Stimulated activated CD4-positive, alpha-beta T cell treated with anti-CD3 and anti-CD28 coated beads, TNF-alpha, amount 100 ng/mL, for 24 hours (primary cell): ENCODE results near the gene PKNOX2.

ENCODE experiments used
- DNase-seq, 3 experiments: peaks; one replicate each; pipeline ENCODE4 v3.0.0-alpha.2; 2020; ENCODE audit warnings: low read depth in 3 of 3

The PKNOX2 gene

DNA sequence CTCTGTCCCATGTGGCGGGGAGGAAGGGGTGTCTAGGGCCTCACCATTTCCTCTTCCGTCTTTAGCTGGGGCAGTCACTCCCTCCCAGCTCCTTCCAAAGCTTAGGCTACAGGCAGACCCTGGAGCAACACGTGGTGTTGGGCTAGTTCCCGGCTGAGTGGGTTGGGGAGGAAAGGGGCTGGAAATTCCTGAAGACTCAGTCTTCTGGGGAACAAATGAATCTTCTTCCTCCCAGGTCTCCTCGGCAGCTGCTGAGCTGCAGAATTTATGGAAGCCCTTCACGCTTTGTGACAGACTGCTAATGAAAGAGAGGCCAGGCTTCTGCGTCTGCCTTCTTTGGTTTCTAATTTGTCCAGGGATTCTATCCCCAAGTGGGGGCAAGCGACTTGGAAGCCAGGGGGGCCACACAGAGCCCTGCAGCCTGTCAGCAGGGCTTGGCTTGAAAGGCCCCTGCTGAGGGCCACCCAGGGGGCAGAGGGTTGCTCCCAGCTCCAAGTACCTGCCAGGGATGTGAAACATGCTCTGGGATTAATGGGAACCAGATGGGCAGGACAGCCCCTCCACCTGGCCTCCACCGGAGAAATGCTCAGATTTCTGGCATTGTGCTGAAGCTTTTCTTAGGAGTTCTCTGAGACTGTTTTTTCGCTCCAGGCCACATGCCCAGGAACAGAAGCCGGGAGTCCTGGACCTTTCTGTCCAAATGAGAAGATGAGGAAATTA lies 123.1 kb downstream of the PKNOX2 start:
- DNase-seq, result no peak

GRCh38 chr11:125289419-125290098 lies 125.0 kb downstream of the PKNOX2 start:
- DNase-seq, result no peak

DNA sequence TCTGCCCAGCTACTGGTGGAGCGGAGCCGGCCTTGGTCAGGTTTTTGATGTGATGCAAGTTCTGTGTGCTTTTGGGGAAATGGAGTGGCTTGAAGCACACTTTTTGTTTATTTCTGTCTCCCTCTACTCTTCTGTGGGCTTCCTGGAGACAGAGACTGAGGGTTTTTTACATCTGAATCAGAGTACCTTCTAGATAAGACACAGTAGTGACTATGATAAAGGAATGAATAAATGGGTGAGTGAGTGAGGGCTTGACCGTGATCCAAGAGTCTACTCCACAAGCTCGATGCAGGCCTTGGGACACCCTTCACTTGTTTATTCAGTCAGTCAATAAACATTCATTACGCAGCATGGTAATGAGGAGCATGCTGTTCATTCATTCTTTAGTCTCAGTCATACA lies 125.7 kb downstream of the PKNOX2 start:
- DNase-seq, result no peak

DNA sequence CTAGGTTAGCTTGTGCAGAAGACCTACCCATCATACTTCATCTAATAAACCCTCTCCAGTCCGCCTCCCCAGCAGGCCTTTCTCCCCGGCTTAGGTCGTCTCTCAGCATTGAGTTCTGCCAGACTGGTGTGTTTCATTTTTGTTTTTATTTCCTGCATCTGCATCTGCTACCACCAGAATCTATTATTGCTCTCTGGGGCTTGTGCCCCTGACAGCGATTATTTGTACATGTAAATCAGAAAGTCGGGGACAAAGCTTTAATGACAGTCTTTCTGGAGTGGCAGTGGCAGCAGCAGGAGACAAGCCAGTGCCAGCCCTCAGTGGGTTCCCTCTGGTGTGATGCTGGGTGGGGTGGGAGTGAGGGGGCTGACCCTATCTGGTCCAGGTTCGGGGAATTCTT lies 127.5 kb downstream of the PKNOX2 start:
- DNase-seq, result no peak

DNA sequence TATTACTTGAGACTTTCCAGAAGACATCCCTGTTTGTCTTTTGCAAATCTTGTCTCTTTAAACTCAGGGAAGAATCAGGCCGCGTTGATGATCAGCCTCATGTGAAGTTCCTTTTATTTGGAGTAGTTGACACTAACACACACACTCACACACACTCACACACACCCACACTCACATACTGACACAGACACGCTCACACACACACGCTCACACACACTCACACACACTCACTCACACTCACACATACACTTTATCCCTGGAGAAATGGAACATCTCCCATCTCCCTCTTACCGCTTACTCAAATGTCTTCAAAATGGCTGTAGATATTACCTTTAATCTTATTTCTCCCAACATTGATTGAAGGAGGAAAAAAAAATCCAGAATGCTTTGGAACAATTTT lies 129.0 kb downstream of the PKNOX2 start:
- no peak for DNase-seq

DNA sequence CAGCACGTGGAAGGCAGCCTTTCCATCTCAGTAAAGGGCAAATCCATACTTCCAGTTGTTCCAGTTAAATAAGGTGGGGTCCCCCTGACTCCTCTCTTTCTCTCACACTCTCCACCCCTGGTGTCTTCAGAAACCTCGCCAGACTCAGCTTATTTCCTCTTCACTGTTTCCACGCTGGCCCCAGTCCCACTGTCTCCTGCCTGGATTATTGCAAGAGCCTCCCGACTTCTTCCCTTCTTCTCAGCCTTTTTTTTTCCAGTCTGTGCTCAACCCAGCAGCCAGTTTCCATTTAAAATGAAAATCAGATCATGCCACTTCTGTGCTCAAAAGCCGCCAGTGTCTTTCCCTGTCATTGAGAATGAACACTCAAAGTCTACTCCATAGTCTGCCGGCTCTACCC lies 131.4 kb downstream of the PKNOX2 start:
- no peak for DNase-seq

GRCh38 chr11:125297346-125297915 lies 132.9 kb downstream of the PKNOX2 start:
- no peak for DNase-seq

DNA sequence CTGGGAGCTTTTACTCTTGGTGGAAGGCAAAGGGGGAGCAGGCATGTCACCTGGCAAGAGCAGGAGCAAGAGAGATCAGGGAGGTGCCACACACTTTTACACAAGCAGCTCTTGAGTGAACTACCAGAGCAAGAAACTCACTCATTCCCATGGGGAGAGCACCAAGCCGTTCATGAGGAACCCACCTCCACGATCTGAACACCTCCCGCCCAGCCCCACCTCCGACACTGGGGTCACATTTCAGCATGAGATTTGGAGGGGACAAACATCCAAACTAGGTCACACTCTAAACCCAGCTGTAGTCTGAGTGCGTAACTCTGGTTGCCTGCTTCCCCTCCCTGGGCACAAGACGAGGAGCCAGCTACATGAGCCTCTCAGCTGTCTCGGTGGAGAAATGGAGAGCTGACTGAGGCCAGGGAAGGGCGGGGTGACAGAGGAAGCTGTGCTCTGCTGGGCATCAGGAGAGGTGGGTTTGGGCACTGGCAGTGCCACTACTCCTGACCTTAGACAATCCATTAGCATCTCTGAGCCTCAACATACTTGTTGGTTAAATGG lies 134.6 kb downstream of the PKNOX2 start:
- no peak for DNase-seq

DNA sequence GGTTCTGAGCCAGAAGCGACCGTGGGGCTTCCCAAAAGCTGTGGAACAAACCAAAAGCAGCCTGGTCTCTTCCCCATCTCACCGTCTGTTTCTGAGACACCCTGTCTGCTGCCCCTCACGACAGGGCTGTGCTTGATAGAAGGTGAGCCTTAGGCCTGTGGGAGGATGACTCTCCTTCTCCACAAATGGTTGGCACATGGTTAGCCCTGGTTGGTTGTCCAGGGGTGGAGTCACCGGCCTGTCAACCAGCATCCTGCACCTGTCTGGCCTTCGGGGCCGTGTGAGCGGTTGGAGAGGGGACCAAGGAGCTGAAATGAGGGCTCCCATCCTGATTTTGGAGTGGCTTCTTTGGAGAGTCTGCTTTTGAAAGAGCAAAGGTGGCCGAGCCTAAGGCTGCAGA lies 135.3 kb downstream of the PKNOX2 start:
- no peak for DNase-seq

DNA sequence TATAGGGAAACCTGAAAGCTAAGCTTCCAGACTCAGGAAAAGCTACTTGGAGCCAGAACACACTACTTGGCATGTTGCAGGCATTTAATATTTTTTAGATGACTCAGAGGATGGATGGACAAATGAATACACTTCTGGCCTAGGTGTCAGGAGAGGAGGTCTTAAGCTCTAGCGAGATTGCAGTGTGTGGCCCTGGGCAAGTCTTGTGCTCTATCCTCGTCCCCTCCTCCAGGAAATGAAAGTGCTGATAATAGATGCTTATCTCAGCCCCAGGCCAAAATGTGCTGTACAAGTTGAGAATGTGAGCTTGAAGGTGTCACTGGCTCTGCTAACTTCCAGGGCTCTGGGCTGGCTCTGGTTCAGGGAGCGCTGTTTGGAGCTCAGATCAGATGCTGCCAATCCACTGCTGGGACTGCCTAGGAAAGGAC lies 136.3 kb downstream of the PKNOX2 start:
- no peak for DNase-seq

DNA sequence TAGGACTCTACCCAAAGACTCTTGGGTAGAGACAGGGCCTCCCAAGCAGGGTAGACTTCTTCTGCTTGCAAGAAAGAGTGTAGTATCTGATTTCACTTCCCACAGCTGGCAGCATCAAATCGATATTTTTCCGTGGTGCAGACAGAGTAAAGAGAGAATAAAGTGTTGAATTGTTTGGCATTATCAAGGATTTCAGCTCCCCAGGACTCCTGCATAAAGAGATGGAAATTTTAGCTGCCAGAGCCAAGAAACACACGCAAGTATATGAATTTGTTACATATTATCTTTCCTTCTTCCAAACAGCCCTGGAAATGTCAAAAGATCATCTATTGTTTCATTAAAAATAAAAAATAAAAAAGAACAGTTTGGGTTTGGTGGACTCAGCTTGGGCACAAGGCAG lies 136.8 kb downstream of the PKNOX2 start:
- DNase-seq, result no peak

DNA sequence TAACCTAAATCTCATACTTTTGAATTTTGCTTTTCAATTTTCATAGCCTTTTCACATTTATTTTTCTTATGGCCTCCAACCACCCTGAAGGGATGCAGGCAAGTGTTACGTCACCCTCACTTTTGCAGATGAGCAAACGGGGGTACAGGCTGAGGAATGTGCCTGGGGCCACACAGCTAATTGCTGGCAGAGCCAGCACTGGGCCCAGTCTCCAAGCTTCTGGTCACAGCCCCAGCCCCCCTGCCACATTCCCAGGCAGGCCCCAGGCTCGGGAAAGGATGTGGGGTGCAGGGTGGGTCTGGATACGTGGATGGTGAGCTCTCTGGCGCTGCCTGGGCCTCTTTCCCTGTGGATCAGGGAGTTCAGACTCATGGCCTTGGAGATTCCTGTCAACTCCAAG lies 138.6 kb downstream of the PKNOX2 start:
- no peak for DNase-seq

GRCh38 chr11:125303694-125304093 lies 139.1 kb downstream of the PKNOX2 start:
- DNase-seq, result no peak

- DNase-seq, result no peak
These were observed 139.6 kb downstream of the PKNOX2 start for GRCh38 chr11:125304136-125304535.

DNA sequence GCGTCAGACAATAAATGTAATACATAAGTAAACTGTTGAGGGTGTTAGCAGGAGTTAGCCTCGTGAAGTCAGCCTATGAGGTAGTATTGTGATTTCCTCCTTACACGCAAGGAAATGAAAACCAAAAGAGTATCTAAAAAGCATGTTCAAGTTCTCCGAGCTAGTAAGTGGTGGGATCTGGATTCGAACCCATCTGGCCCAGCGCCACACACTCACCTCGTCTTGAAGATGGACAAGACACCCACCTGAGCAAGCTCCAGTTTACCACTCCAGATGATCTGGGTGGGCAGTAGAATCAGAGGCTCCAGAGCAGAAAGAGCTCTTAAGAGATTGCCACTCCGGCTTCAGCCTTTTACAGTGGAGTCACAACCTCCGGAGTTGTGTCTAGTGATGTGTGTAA lies 140.3 kb downstream of the PKNOX2 start:
- DNase-seq, result no peak

GRCh38 chr11:125305345-125305744 lies 140.8 kb downstream of the PKNOX2 start:
- DNase-seq, result no peak

GRCh38 chr11:125306476-125306875 lies 141.9 kb downstream of the PKNOX2 start:
- DNase-seq, result no peak

- no peak for DNase-seq
These were observed 143.7 kb downstream of the PKNOX2 start for GRCh38 chr11:125308246-125308645.

DNA sequence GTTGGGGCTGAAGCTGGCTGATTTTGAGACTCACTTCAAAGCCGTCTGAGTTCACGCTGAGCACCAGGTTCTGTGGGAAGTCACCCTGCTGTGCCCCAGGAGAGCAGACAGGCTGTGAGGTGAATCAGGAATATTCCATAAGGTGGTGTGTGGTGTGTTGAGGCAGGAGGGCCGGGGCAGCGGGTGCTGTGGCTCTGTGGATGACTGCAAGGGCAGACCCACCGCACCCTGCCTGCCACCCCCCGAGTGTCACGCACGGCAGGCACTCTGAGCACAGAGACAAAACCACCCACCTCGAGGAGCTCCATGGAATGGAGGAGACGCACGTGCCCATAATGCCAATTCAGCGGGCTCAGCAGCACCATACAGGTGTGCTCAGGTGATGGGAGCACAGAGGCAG lies 147.8 kb downstream of the PKNOX2 start:
- no peak for DNase-seq

DNA sequence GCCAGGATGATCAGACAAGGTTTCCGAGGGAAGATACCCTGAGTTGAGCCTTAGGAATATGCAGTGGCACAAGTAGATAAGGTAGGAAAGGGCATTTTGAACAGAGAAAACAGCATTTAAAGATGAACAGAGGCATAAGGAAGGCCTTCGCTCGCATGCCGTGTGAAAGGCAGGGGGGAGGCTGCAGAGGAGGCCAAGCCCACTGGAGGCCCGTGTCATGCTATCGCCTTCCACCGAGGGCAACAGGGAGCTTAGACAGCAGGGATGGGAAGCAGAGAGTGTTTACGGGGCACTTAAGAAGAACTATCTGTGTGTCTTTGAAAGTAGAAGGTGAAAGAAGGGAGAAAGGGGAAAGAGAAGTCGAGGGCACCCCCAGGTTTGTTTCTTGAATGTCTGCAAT lies 148.3 kb downstream of the PKNOX2 start:
- no peak for DNase-seq

GRCh38 chr11:125313271-125314219 lies 149.0 kb downstream of the PKNOX2 start:
- no peak for DNase-seq
